ENCODE data around the gene TOX3.

The TOX3 gene

GRCh38 chr16:52451971-52452421 lies 94.9 kb downstream of the TOX3 start:
- DNase-seq (ENCODE audit: low spot score), result no peak

GRCh38 chr16:52450916-52451315 lies 96.0 kb downstream of the TOX3 start:
- no peak for DNase-seq (ENCODE audit: low spot score)

- DNase-seq (ENCODE audit: low spot score), result no peak
Observed at GRCh38 chr16:52450241-52450640, 96.7 kb downstream of the TOX3 start.

- DNase-seq (ENCODE audit: low spot score), result no peak
Observed at GRCh38 chr16:52446080-52446479, 100.9 kb downstream of the TOX3 start.

- no peak for DNase-seq (ENCODE audit: low spot score)
Observed at GRCh38 chr16:52441886-52442285, 105.1 kb downstream of the TOX3 start.

GRCh38 chr16:52440248-52440647 lies 106.7 kb downstream of the TOX3 start:
- DNase-seq (ENCODE audit: low spot score), result no peak

GRCh38 chr16:52439750-52440149 lies 107.2 kb downstream of the TOX3 start:
- DNase-seq (ENCODE audit: low spot score), result no peak

GRCh38 chr16:52439171-52439701 lies 107.7 kb downstream of the TOX3 start:
- DNase-seq (ENCODE audit: low spot score), result no peak

GRCh38 chr16:52437277-52437670 lies 109.7 kb downstream of the TOX3 start:
- no peak for DNase-seq (ENCODE audit: low spot score)

GRCh38 chr16:52436339-52437276 lies 110.3 kb downstream of the TOX3 start:
- no peak for DNase-seq (ENCODE audit: low spot score)

- DNase-seq (ENCODE audit: low spot score), result no peak
Observed at GRCh38 chr16:52434224-52434623, 112.7 kb downstream of the TOX3 start.

- no peak for DNase-seq (ENCODE audit: low spot score)
Observed at GRCh38 chr16:52433643-52434042, 113.3 kb downstream of the TOX3 start.

- DNase-seq (ENCODE audit: low spot score), result no peak
Observed at GRCh38 chr16:52424591-52424990, 122.4 kb downstream of the TOX3 start.

- no peak for DNase-seq (ENCODE audit: low spot score)
Observed at GRCh38 chr16:52422307-52422706, 124.6 kb downstream of the TOX3 start.

- DNase-seq (ENCODE audit: low spot score), result no peak
Observed at GRCh38 chr16:52418201-52418600, 128.7 kb downstream of the TOX3 start.

GRCh38 chr16:52416888-52417287 lies 130.1 kb downstream of the TOX3 start:
- DNase-seq (ENCODE audit: low spot score), result no peak

- no peak for DNase-seq (ENCODE audit: low spot score)
Observed at GRCh38 chr16:52411011-52411410, 135.9 kb downstream of the TOX3 start.

- DNase-seq (ENCODE audit: low spot score), result no peak
Observed at GRCh38 chr16:52408191-52408845, 138.6 kb downstream of the TOX3 start.

- no peak for DNase-seq (ENCODE audit: low spot score)
Observed at GRCh38 chr16:52407778-52408177, 139.2 kb downstream of the TOX3 start.

GRCh38 chr16:52405441-52405840 lies 141.5 kb downstream of the TOX3 start:
- DNase-seq (ENCODE audit: low spot score), result no peak

- no peak for DNase-seq (ENCODE audit: low spot score)
Observed at GRCh38 chr16:52404546-52404945, 142.4 kb downstream of the TOX3 start.

- no peak for DNase-seq (ENCODE audit: low spot score)
Observed at GRCh38 chr16:52399116-52399515, 147.8 kb downstream of the TOX3 start.

GRCh38 chr16:52398491-52398960 lies 148.4 kb downstream of the TOX3 start:
- DNase-seq (ENCODE audit: low spot score), result no peak

Measured in left forelimb (tissue), 1 donor.